Measurements from ENCODE around the gene DDX10. TPM values are rescaled to one million over a fixed set of nuclear protein-coding genes. Genes with fewer than 3 reads are reported as not detected.

DDX10 gene
- total RNA-seq, 1 experiment from 2014 or later: 48.3 TPM

GRCh38 chr11:108882211-108882831 is 217.5 kb downstream of the DDX10 start:
- Histone ChIP-seq H3T11ph (ENCODE audit: low read length) (no peak overlapping the region), H2BK15ac (ENCODE audit: low read depth, low read length) (no peak overlapping the region), H3K14ac (ENCODE audit: insufficient read depth, low read length) (no peak overlapping the region), H3K23ac (ENCODE audit: insufficient read length, low read depth, low read length) (no peak overlapping the region), H2BK120ac (ENCODE audit: low read depth, low read length, poor library complexity, severe bottlenecking) (no peak overlapping the region), H3K27me3 (ENCODE audit: insufficient read depth, low read length) (no peaks in the 10 kb centered on the region), H3K18ac (ENCODE audit: insufficient read length, low read depth, low read length) (no peak overlapping the region), H3K4ac (ENCODE audit: low read depth, low read length) (no peak overlapping the region), H3K9ac (ENCODE audit: extremely low read depth, insufficient read length, low read length) (no peak overlapping the region), H2BK5ac (ENCODE audit: insufficient read length, low read length) (no peak overlapping the region), H3K9me3 (ENCODE audit: control insufficient read depth, low read depth, low read length) (no peaks in the 10 kb centered on the region), H3K4me1 (ENCODE audit: insufficient read depth, low read length) (no peaks in the 10 kb centered on the region; the same call in 1 of the 2 replicates), H4K91ac (ENCODE audit: insufficient read length, low read depth, low read length) (no peak overlapping the region), H3K4me2 (ENCODE audit: insufficient read depth, insufficient read length, low read length) (no peak overlapping the region), H3K23me2 (ENCODE audit: insufficient read length, low read depth, low read length, poor library complexity, severe bottlenecking) (no peaks in the 10 kb centered on the region), H3K79me1 (ENCODE audit: insufficient read depth, low read depth, low read length, poor library complexity, severe bottlenecking) (no peaks in the 10 kb centered on the region), H3K56ac (ENCODE audit: insufficient read length, low read depth, low read length) (no peak overlapping the region), H2BK20ac (ENCODE audit: low read depth, low read length, poor library complexity, severe bottlenecking) (no peak overlapping the region), H2AK5ac (ENCODE audit: insufficient read length, low read length) (no peak overlapping the region), H3K79me2 (ENCODE audit: insufficient read depth, low read length) (no peaks in the 10 kb centered on the region), H3K27ac (ENCODE audit: insufficient read length, low read depth, low read length) (no peak overlapping the region), H2AFZ (ENCODE audit: low read length) (no peak overlapping the region), H4K8ac (replicated peaks; ENCODE audit: insufficient read length, low read depth, low read length) (no peak overlapping the region), H4K20me1 (ENCODE audit: control insufficient read depth, insufficient read depth, insufficient read length) (no peaks in the 10 kb centered on the region), H4K5ac (ENCODE audit: insufficient read length, low read depth, low read length) (no peak overlapping the region), H2BK12ac (ENCODE audit: insufficient read length, low read depth, low read length) (no peak overlapping the region)
- WGBS (ENCODE audit: extremely low coverage, insufficient read length, low lambda C conversion rate): no CpG with 5 or more reads among the region's 5 CpGs
- Mint-ChIP-seq H3K4me3 (no peak overlapping the region), H3K27ac (no peak overlapping the region), H3K36me3 (ENCODE audit: insufficient read depth in 1 of 3, low read depth in 3 of 3) (no peaks in the 10 kb centered on the region), H3K9me3 (no peaks in the 10 kb centered on the region), H3K4me1 (no peaks in the 10 kb centered on the region; a peak in 2 of 4 replicates), H3K27me3 (ENCODE audit: low read depth) (no peaks in the 10 kb centered on the region)
- TF ChIP-seq, protein P1, sequence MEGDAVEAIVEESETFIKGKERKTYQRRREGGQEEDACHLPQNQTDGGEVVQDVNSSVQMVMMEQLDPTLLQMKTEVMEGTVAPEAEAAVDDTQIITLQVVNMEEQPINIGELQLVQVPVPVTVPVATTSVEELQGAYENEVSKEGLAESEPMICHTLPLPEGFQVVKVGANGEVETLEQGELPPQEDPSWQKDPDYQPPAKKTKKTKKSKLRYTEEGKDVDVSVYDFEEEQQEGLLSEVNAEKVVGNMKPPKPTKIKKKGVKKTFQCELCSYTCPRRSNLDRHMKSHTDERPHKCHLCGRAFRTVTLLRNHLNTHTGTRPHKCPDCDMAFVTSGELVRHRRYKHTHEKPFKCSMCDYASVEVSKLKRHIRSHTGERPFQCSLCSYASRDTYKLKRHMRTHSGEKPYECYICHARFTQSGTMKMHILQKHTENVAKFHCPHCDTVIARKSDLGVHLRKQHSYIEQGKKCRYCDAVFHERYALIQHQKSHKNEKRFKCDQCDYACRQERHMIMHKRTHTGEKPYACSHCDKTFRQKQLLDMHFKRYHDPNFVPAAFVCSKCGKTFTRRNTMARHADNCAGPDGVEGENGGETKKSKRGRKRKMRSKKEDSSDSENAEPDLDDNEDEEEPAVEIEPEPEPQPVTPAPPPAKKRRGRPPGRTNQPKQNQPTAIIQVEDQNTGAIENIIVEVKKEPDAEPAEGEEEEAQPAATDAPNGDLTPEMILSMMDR (conservative IDR thresholded peaks at IDR 0.05): no peak
- DNase-seq: no peak
